ENCODE measurements around the gene LY9. TPM values are rescaled to one million over a fixed set of nuclear protein-coding genes. Genes with fewer than 3 reads are reported as not detected.
A peak's percentile ranks its signal among the peaks of the same experiment; 100 is the strongest.

LY9 gene
- total RNA-seq, 1 experiment from 2014 or later = not detected

GRCh38 chr1:160747717-160748116 is 48.3 kb upstream of the LY9 start:
- CTCF ChIA-PET = no interaction called here
- H3K9me3 ChIP-seq (ENCODE audit: low read depth, low read length, poor library complexity, severe bottlenecking) = no peaks in the 10 kb centered on the region
- H3K4me1 ChIP-seq (ENCODE audit: insufficient read depth, low read length, poor library complexity, severe bottlenecking) = no peaks in the 10 kb centered on the region
- no peak for DNase-seq (ENCODE audit: low spot score)
- POLR2A ChIA-PET (ENCODE audit: low non-redundant PET) = no interaction called here
- BruUV-seq (replicated peaks) = no TSS peak
- no peaks in the 10 kb centered on the region for H3K36me3 ChIP-seq (ENCODE audit: insufficient read depth, low read length, poor library complexity, severe bottlenecking)
- H3K27me3 ChIP-seq (replicated peaks; ENCODE audit: insufficient read depth, low read depth, low read length, poor library complexity) = peaks cover 29% of the 10 kb centered on the region
- no peak overlapping the region for H3K4me3 ChIP-seq (ENCODE audit: low read depth, low read length, poor library complexity, severe bottlenecking)
- intact Hi-C loops (cut with micrococcal nuclease; ENCODE audit: unreplicated experiment) = no loop called here
- TF ChIP-seq, protein P1, sequence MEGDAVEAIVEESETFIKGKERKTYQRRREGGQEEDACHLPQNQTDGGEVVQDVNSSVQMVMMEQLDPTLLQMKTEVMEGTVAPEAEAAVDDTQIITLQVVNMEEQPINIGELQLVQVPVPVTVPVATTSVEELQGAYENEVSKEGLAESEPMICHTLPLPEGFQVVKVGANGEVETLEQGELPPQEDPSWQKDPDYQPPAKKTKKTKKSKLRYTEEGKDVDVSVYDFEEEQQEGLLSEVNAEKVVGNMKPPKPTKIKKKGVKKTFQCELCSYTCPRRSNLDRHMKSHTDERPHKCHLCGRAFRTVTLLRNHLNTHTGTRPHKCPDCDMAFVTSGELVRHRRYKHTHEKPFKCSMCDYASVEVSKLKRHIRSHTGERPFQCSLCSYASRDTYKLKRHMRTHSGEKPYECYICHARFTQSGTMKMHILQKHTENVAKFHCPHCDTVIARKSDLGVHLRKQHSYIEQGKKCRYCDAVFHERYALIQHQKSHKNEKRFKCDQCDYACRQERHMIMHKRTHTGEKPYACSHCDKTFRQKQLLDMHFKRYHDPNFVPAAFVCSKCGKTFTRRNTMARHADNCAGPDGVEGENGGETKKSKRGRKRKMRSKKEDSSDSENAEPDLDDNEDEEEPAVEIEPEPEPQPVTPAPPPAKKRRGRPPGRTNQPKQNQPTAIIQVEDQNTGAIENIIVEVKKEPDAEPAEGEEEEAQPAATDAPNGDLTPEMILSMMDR (conservative IDR thresholded peaks at IDR 0.05; ENCODE audit: low read depth, low read length) = no peak
- TF ChIP-seq EZH2 (IDR thresholded peaks at IDR 0.05; ENCODE audit: borderline replicate concordance, low read depth, low read length, poor library complexity, severe bottlenecking) = no peak
- H3K27ac ChIP-seq (ENCODE audit: low read depth, low read length, poor library complexity, severe bottlenecking) = no peak overlapping the region

GRCh38 chr1:160748181-160748877 is 47.6 kb upstream of the LY9 start:
- Histone ChIP-seq H3K4me1 (ENCODE audit: insufficient read depth, low read length, poor library complexity, severe bottlenecking) (no peaks in the 10 kb centered on the region), H3K4me3 (ENCODE audit: low read depth, low read length, poor library complexity, severe bottlenecking) (no peak overlapping the region), H3K27ac (ENCODE audit: low read depth, low read length, poor library complexity, severe bottlenecking) (no peak overlapping the region), H3K27me3 (replicated peaks; ENCODE audit: insufficient read depth, low read depth, low read length, poor library complexity) (peaks cover 35% of the 10 kb centered on the region), H3K9me3 (ENCODE audit: low read depth, low read length, poor library complexity, severe bottlenecking) (no peaks in the 10 kb centered on the region), H3K36me3 (ENCODE audit: insufficient read depth, low read length, poor library complexity, severe bottlenecking) (no peaks in the 10 kb centered on the region)
- no TSS peak for BruUV-seq (replicated peaks)
- POLR2A ChIA-PET (ENCODE audit: low non-redundant PET) = no interaction called here
- DNase-seq (ENCODE audit: low spot score) = peak; percentile 45
- TF ChIP-seq, protein P1 (conservative IDR thresholded peaks at IDR 0.05; ENCODE audit: low read depth, low read length) = peak; percentile 46
- no peak for TF ChIP-seq EZH2 (IDR thresholded peaks at IDR 0.05; ENCODE audit: borderline replicate concordance, low read depth, low read length, poor library complexity, severe bottlenecking)
- CTCF ChIA-PET = no interaction called here
- intact Hi-C loops (cut with micrococcal nuclease; ENCODE audit: unreplicated experiment) = no loop called here

GRCh38 chr1:160748878-160749269 is 47.1 kb upstream of the LY9 start:
- no peak for TF ChIP-seq EZH2 (IDR thresholded peaks at IDR 0.05; ENCODE audit: borderline replicate concordance, low read depth, low read length, poor library complexity, severe bottlenecking)
- TF ChIP-seq, protein P1 (conservative IDR thresholded peaks at IDR 0.05; ENCODE audit: low read depth, low read length) = no peak
- Histone ChIP-seq H3K36me3 (ENCODE audit: insufficient read depth, low read length, poor library complexity, severe bottlenecking) (no peaks in the 10 kb centered on the region), H3K4me3 (ENCODE audit: low read depth, low read length, poor library complexity, severe bottlenecking) (no peak overlapping the region), H3K27me3 (replicated peaks; ENCODE audit: insufficient read depth, low read depth, low read length, poor library complexity) (peaks cover 36% of the 10 kb centered on the region), H3K4me1 (ENCODE audit: insufficient read depth, low read length, poor library complexity, severe bottlenecking) (no peaks in the 10 kb centered on the region), H3K27ac (ENCODE audit: low read depth, low read length, poor library complexity, severe bottlenecking) (no peak overlapping the region), H3K9me3 (ENCODE audit: low read depth, low read length, poor library complexity, severe bottlenecking) (no peaks in the 10 kb centered on the region)
- BruUV-seq (replicated peaks) = no TSS peak
- ChIA-PET POLR2A (ENCODE audit: low non-redundant PET) (no interaction called here), CTCF (no interaction called here)
- intact Hi-C loops (cut with micrococcal nuclease; ENCODE audit: unreplicated experiment) = no loop called here
- no peak for DNase-seq (ENCODE audit: low spot score)
